GM15510 (cell line): ENCODE results near the gene MAST4.

Experiments used
- POLR2A ChIP-seq: IDR thresholded peaks from 3 replicates; pipeline ENCODE4 v1.6.1; 2011; ENCODE audit warnings: borderline replicate concordance; ENCODE audit not compliant: insufficient read length; ENCODE audit errors: extremely low read depth

The MAST4 gene

GRCh38 chr5:67015541-67016191 lies 419.5 kb downstream of the MAST4 start:
- TF ChIP-seq POLR2A, result no peak

GRCh38 chr5:67019065-67019845 lies 423.1 kb downstream of the MAST4 start:
- no peak for TF ChIP-seq POLR2A

- TF ChIP-seq POLR2A, result no peak
Measured at GRCh38 chr5:67020096-67020615, 424.0 kb downstream of the MAST4 start.

- TF ChIP-seq POLR2A, result no peak
Measured at GRCh38 chr5:67021031-67021430, 424.8 kb downstream of the MAST4 start.

- TF ChIP-seq POLR2A, result no peak
Measured at GRCh38 chr5:67021521-67021920, 425.3 kb downstream of the MAST4 start.

- no peak for TF ChIP-seq POLR2A
Measured at GRCh38 chr5:67021962-67022361, 425.8 kb downstream of the MAST4 start.

- TF ChIP-seq POLR2A, result no peak
Measured at GRCh38 chr5:67025457-67025856, 429.3 kb downstream of the MAST4 start.

- no peak for TF ChIP-seq POLR2A
Measured at GRCh38 chr5:67026278-67026677, 430.1 kb downstream of the MAST4 start.

- TF ChIP-seq POLR2A, result no peak
Measured at GRCh38 chr5:67027171-67027570, 431.0 kb downstream of the MAST4 start.

GRCh38 chr5:67028371-67028770 lies 432.2 kb downstream of the MAST4 start:
- no peak for TF ChIP-seq POLR2A

- no peak for TF ChIP-seq POLR2A
Measured at GRCh38 chr5:67028941-67029340, 432.7 kb downstream of the MAST4 start.

GRCh38 chr5:67029481-67029880 lies 433.3 kb downstream of the MAST4 start:
- TF ChIP-seq POLR2A, result no peak

- TF ChIP-seq POLR2A, result no peak
Measured at GRCh38 chr5:67030289-67031056, 434.3 kb downstream of the MAST4 start.

- no peak for TF ChIP-seq POLR2A
Measured at GRCh38 chr5:67031057-67031443, 434.9 kb downstream of the MAST4 start.

GRCh38 chr5:67031692-67032091 lies 435.5 kb downstream of the MAST4 start:
- no peak for TF ChIP-seq POLR2A
